OCI-LY3 (cell line): ENCODE results near the gene APOL2.
"Not testable (repeated sequence)": the region's sequence is repeated elsewhere in the genome, so short reads cannot be mapped to it uniquely, and the experiment has no call there.

Experiments used
- H2AFZ ChIP-seq: fragments of 200-600, 300-600 bp; shearing (Covaris generic); 2 replicates; pipeline ENCODE4 v1.6.0; 2014; ENCODE audit warnings: antibody characterized with exemption, low read depth, low read length
- H3K27ac ChIP-seq: fragments of 200-600, 300-600 bp; sonication (generic); 2 replicates; pipeline ENCODE4 v1.5.1; 2014; ENCODE audit warnings: mild to moderate bottlenecking, low read length, moderate library complexity, mixed read lengths
- H3K27me3 ChIP-seq: fragments of 200-600, 300-600 bp; sonication (generic); 2 replicates; pipeline ENCODE4 v1.6.1; 2014; ENCODE audit warnings: low read depth, low read length, mixed read lengths
- H3K36me3 ChIP-seq: fragments of 200-600, 300-600 bp; sonication (generic); replicated peaks from 2 replicates; pipeline ENCODE3; 2014; ENCODE audit warnings: low read depth, low read length, mixed read lengths
- H3K4me1 ChIP-seq: fragments of 300-600, 200-600 bp; sonication (generic); 2 replicates; pipeline ENCODE4 v1.6.1; 2014; ENCODE audit warnings: low read length, mixed read lengths
- H3K4me2 ChIP-seq: fragments of 200-600, 300-600 bp; sonication (generic); 2 replicates; pipeline ENCODE4 v1.6.1; 2014; ENCODE audit warnings: low read length, mixed read lengths
- H3K4me3 ChIP-seq: fragments of 300-600, 200-600 bp; sonication (generic); 2 replicates; pipeline ENCODE4 v1.5.1; 2014; ENCODE audit warnings: antibody characterized with exemption, mild to moderate bottlenecking, low read length, moderate library complexity
- H3K79me2 ChIP-seq: fragments of 300-600, 200-600 bp; shearing (Covaris generic); 2 replicates; pipeline ENCODE4 v1.6.1; 2014; ENCODE audit warnings: mild to moderate bottlenecking, low read length, mixed read lengths
- H3K9ac ChIP-seq: fragments of 300-600, 200-600 bp; shearing (Covaris generic); 2 replicates; pipeline ENCODE4 v1.6.0; 2014; ENCODE audit warnings: mild to moderate bottlenecking, low read length, moderate library complexity
- H3K9me3 ChIP-seq: fragments of 200-600, 300-600 bp; shearing (Covaris generic); 2 replicates; pipeline ENCODE4 v1.6.1; 2014; ENCODE audit warnings: low read length, mixed read lengths; ENCODE audit not compliant: insufficient read depth
- H4K20me1 ChIP-seq: fragments of 200-600, 300-600 bp; sonication (generic); 2 replicates; pipeline ENCODE4 v1.6.1; 2016; ENCODE audit warnings: low read length, mixed read lengths; ENCODE audit not compliant: insufficient read depth
- CTCF ChIP-seq: fragments of 200-600, 300-600 bp; sonication (generic); IDR thresholded peaks from 2 replicates; pipeline ENCODE4 v1.5.1; 2014; ENCODE audit warnings: antibody characterized with exemption, low read length, low read depth
- EZH2phosphoT487 ChIP-seq: fragments of 200-600 bp; shearing (Covaris generic); IDR thresholded peaks from 2 replicates; pipeline ENCODE4 v1.6.1; 2018; ENCODE audit warnings: antibody characterized with exemption, mixed run types, low read depth

APOL2 gene

GRCh38 chr22:36233796-36234195, 5.5 kb downstream of the APOL2 start:
- Histone ChIP-seq H3K4me3 (peak overlapping the region; percentile 88), H4K20me1 (peaks cover 23% of the 10 kb centered on the region), H3K9me3 (no peaks in the 10 kb centered on the region), H3K4me1 (peaks cover 69% of the 10 kb centered on the region), H3K36me3 (peaks cover 88% of the 10 kb centered on the region), H3K27me3 (no peaks in the 10 kb centered on the region), H2AFZ (no peak overlapping the region), H3K9ac (peak overlapping the region; percentile 66; the same call in 1 of the 2 replicates), H3K4me2 (peak overlapping the region; percentile 82), H3K27ac (peak overlapping the region; percentile 94), H3K79me2 (peaks cover 71% of the 10 kb centered on the region)
- TF ChIP-seq CTCF (no peak), EZH2phosphoT487 (no peak)

GRCh38 chr22:36232715-36233401, 6.5 kb downstream of the APOL2 start:
- Histone ChIP-seq H3K9ac (peak overlapping the region; percentile 66), H3K9me3 (no peaks in the 10 kb centered on the region), H3K79me2 (peaks cover 62% of the 10 kb centered on the region), H3K4me3 (peak overlapping the region; percentile 88), H4K20me1 (peaks cover 28% of the 10 kb centered on the region), H3K36me3 (peaks cover 85% of the 10 kb centered on the region), H3K4me2 (peak overlapping the region; percentile 82), H2AFZ (no peak overlapping the region), H3K27ac (peak overlapping the region; percentile 94), H3K27me3 (no peaks in the 10 kb centered on the region), H3K4me1 (peaks cover 67% of the 10 kb centered on the region)
- TF ChIP-seq CTCF: no peak
- no peak for TF ChIP-seq EZH2phosphoT487

GRCh38 chr22:36231051-36231450, 8.3 kb downstream of the APOL2 start:
- Histone ChIP-seq H3K79me2 (peaks cover 44% of the 10 kb centered on the region), H3K36me3 (peaks cover 74% of the 10 kb centered on the region), H3K27ac (peak overlapping the region; percentile 94), H3K4me1 (peaks cover 49% of the 10 kb centered on the region), H4K20me1 (peaks cover 33% of the 10 kb centered on the region)
- H2AFZ ChIP-seq, H3K9me3 ChIP-seq, H3K4me3 ChIP-seq, H3K27me3 ChIP-seq, H3K4me2 ChIP-seq, H3K9ac ChIP-seq: not testable (repeated sequence)
- peak; percentile 35 for TF ChIP-seq CTCF

- peaks cover 60% of the 10 kb centered on the region for H3K36me3 ChIP-seq
These were observed 9.7 kb downstream of the APOL2 start for GRCh38 chr22:36229649-36230048.

More at GRCh38 chr22:36229649-36230048, 9.7 kb downstream of the APOL2 start:
- H3K9me3 ChIP-seq, H3K4me3 ChIP-seq, H3K27me3 ChIP-seq, H2AFZ ChIP-seq, H3K9ac ChIP-seq, H3K4me2 ChIP-seq, H3K27ac ChIP-seq: not testable (repeated sequence)
- Histone ChIP-seq H4K20me1 (peaks cover 23% of the 10 kb centered on the region; the same call in 1 of the 2 replicates), H3K79me2 (peaks cover 30% of the 10 kb centered on the region), H3K4me1 (peaks cover 35% of the 10 kb centered on the region)
